MM.1S (cell line): ENCODE data around the gene BCL3.

Source experiments
- DNase-seq: peaks from one replicate; pipeline ENCODE4 v3.0.0-alpha.2; 2015
- H2AFZ ChIP-seq: fragments of 300-600 bp; sonication (generic); 2 replicates; pipeline ENCODE4 v1.6.0; 2016; ENCODE audit warnings: antibody characterized with exemption, low read length
- H3F3A ChIP-seq: fragments of 300-600 bp; sonication (generic); 2 replicates; pipeline ENCODE4 v1.6.1; 2016; ENCODE audit warnings: mild to moderate bottlenecking, antibody characterized with exemption, low read length, moderate library complexity, mixed read lengths; ENCODE audit not compliant: insufficient read depth
- H3K27ac ChIP-seq: fragments of 300-600 bp; sonication (generic); 2 replicates; pipeline ENCODE4 v1.5.1; 2016; ENCODE audit warnings: mild to moderate bottlenecking, low read length
- H3K27me3 ChIP-seq: fragments of 300-600 bp; sonication (generic); replicated peaks from 2 replicates; pipeline ENCODE4 v1.6.0; 2016; ENCODE audit warnings: low read length; ENCODE audit not compliant: insufficient read depth
- H3K36me3 ChIP-seq: fragments of 300-600 bp; sonication (generic); replicated peaks from 2 replicates; pipeline ENCODE4 v1.6.1; 2016; ENCODE audit warnings: mild to moderate bottlenecking, low read length, mixed read lengths; ENCODE audit not compliant: insufficient read depth
- H3K4me1 ChIP-seq: fragments of 300-600 bp; sonication (generic); 2 replicates; pipeline ENCODE4 v1.6.1; 2016; ENCODE audit warnings: low read length, mixed read lengths
- H3K4me2 ChIP-seq: fragments of 300-600 bp; sonication (generic); 2 replicates; pipeline ENCODE4 v1.6.0; 2016; ENCODE audit warnings: low read depth, low read length
- H3K4me3 ChIP-seq: fragments of 300-600 bp; sonication (generic); 2 replicates; pipeline ENCODE4 v1.5.1; 2016; ENCODE audit warnings: low read length, mixed read lengths
- H3K79me2 ChIP-seq: fragments of 300-600 bp; sonication (generic); 2 replicates; pipeline ENCODE4 v1.6.1; 2016; ENCODE audit warnings: mixed run types, low read length, mixed read lengths
- H3K9ac ChIP-seq: fragments of 300-600 bp; sonication (generic); 2 replicates; pipeline ENCODE4 v1.6.1; 2016; ENCODE audit warnings: low read length, mixed read lengths
- H3K9me2 ChIP-seq: fragments of 300-600 bp; sonication (generic); replicated peaks from 2 replicates; pipeline ENCODE4 v1.6.1; 2016; ENCODE audit warnings: mild to moderate bottlenecking, low read length, mixed read lengths; ENCODE audit not compliant: insufficient read depth
- H3K9me3 ChIP-seq: fragments of 300-600 bp; sonication (generic); replicated peaks from 2 replicates; pipeline ENCODE4 v1.6.1; 2016; ENCODE audit warnings: mild to moderate bottlenecking, low read length, mixed read lengths; ENCODE audit not compliant: insufficient read depth
- H4K20me1 ChIP-seq: fragments of 300-600 bp; sonication (generic); 2 replicates; pipeline ENCODE4 v1.6.1; 2016; ENCODE audit warnings: mild to moderate bottlenecking, low read length, moderate library complexity, mixed read lengths; ENCODE audit not compliant: insufficient read depth
- CTCF ChIP-seq: fragments of 300-600 bp; sonication (generic); IDR thresholded peaks from 2 replicates; pipeline ENCODE4 v1.5.1; 2016; ENCODE audit warnings: antibody characterized with exemption, low read length, mixed read lengths
- EZH2 ChIP-seq: fragments of 300-600 bp; sonication (generic); optimal IDR thresholded peaks from 2 replicates; pipeline ENCODE3; 2017; ENCODE audit warnings: low read depth, mild to moderate bottlenecking, antibody characterized with exemption, low read length, mixed read lengths
- EZH2phosphoT487 ChIP-seq: fragments of 300-600 bp; sonication (generic); IDR thresholded peaks from 2 replicates; pipeline ENCODE4 v1.6.1; 2018; ENCODE audit warnings: antibody characterized with exemption, low read length

Gene BCL3

GRCh38 chr19:44758596-44758995 is 10.1 kb downstream of the BCL3 start:
- Histone ChIP-seq H2AFZ (no peak overlapping the region), H3K9me2 (no peaks in the 10 kb centered on the region), H3K27ac (no peak overlapping the region), H3K4me1 (peaks cover 8% of the 10 kb centered on the region), H3K27me3 (no peaks in the 10 kb centered on the region), H3K9ac (no peak overlapping the region), H3K4me2 (no peak overlapping the region), H3K9me3 (no peaks in the 10 kb centered on the region), H3F3A (peaks cover 6% of the 10 kb centered on the region; the same call in 1 of the 2 replicates), H3K4me3 (no peak overlapping the region), H4K20me1 (no peaks in the 10 kb centered on the region), H3K36me3 (no peaks in the 10 kb centered on the region), H3K79me2 (peaks cover 15% of the 10 kb centered on the region)
- TF ChIP-seq CTCF (no peak), EZH2 (no peak), EZH2phosphoT487 (no peak)
- no peak for DNase-seq

- H3K9me3 ChIP-seq = no peaks in the 10 kb centered on the region
- H3K79me2 ChIP-seq = peaks cover 15% of the 10 kb centered on the region
- H2AFZ ChIP-seq = no peak overlapping the region
- no peaks in the 10 kb centered on the region for H3K36me3 ChIP-seq
- H3K4me1 ChIP-seq = peaks cover 8% of the 10 kb centered on the region
- H3F3A ChIP-seq = peaks cover under 1% of the 10 kb centered on the region; the same call in 1 of the 2 replicates
- no peaks in the 10 kb centered on the region for H3K9me2 ChIP-seq
- DNase-seq = no peak
- no peak overlapping the region for H3K4me3 ChIP-seq
- no peak overlapping the region for H3K9ac ChIP-seq
- H3K27ac ChIP-seq = no peak overlapping the region
- TF ChIP-seq EZH2 (no peak), EZH2phosphoT487 (no peak), CTCF (no peak)
- H4K20me1 ChIP-seq = no peaks in the 10 kb centered on the region
- no peaks in the 10 kb centered on the region for H3K27me3 ChIP-seq
- no peak overlapping the region for H3K4me2 ChIP-seq
These were observed 10.7 kb downstream of the BCL3 start for GRCh38 chr19:44759083-44759804.

GRCh38 chr19:44762038-44762437 is 13.5 kb downstream of the BCL3 start:
- Histone ChIP-seq H2AFZ (no peak overlapping the region), H3F3A (no peaks in the 10 kb centered on the region), H3K4me2 (no peak overlapping the region), H4K20me1 (no peaks in the 10 kb centered on the region), H3K9me2 (no peaks in the 10 kb centered on the region), H3K4me1 (no peaks in the 10 kb centered on the region), H3K27me3 (no peaks in the 10 kb centered on the region), H3K36me3 (no peaks in the 10 kb centered on the region), H3K27ac (no peak overlapping the region), H3K9ac (no peak overlapping the region), H3K79me2 (no peaks in the 10 kb centered on the region), H3K4me3 (no peak overlapping the region), H3K9me3 (no peaks in the 10 kb centered on the region)
- TF ChIP-seq EZH2phosphoT487 (no peak), CTCF (no peak), EZH2 (no peak)
- no peak for DNase-seq
